ENCODE results near the gene SYNE1.

The SYNE1 gene

DNA sequence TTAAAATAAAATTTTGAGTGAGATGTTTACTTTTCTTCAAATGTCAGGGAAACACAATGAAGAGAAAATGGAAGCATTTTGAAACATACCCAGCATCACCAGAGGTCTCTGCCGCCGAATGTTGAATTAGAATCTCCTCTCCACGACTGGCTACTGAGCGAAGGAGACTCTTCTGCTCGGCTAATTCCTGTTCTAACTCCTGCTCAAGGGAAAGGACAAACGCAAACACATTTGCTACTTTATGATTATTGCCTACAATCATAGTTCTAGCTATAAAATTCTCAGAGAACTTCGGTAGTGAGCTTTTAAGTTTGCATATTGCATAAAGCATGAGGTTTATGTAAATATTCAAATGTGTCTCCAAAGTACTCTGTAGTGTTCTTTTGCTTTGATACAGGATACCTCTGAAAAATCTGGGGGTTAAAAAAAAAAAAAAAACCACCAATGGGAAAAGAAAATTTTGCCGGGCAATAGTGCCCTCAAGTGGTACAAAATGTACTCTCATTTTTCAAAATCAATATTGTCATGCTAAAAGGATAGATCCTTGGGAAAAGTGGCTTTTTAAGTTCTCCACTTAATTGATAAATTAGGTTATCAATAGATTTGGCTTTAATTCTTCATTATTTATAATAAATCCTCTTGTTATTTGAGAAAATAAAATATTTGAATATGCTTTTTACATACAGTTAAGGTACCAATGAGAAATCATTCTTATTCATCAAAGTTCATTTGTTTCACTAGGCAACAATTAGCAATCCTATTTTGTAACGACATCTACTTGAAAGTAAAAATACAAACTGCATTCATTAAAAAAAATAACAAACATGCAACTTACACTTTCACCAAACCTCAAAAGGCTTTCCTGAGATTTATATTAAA, 369.0 kb downstream of the SYNE1 start:
- DNase-seq: peak; percentile 20

DNA sequence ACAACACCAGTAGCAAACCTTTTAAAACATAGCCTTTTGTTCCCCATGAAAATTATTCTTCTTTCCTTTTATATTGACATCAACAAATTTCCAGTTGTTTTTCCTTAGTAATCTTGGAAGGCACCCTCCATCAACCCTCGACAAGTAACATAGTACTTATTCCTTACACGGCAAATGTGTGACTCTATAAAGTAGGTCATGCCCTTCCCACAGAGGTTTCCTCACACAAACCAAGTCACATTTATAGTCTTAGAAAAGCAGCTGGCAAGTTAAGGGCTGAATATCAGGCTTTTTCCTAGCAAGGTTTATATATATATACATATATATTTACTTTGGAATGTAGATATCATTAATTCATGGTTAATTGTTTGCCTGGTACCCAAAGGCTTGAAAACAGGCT, 371.5 kb downstream of the SYNE1 start:
- no peak for DNase-seq

DNA sequence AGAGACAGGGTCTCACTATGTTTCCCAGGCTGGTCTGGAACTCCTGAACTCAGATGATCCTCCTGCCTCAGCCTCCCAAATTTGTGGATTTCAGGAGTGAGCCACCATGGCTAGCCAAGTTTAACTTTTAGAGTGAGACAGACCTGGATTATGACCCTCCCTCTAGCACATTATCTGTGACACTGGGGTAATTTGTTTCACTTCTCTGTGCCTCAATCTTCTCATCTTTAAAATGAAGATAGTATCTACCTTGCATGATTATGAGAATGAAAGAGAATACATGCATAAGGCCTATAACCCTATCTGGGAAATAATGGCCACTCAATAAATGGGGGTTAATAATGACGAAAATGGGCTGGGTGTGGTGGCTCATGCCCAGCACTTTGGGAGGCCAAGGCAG, 373.6 kb downstream of the SYNE1 start:
- DNase-seq: no peak

DNA sequence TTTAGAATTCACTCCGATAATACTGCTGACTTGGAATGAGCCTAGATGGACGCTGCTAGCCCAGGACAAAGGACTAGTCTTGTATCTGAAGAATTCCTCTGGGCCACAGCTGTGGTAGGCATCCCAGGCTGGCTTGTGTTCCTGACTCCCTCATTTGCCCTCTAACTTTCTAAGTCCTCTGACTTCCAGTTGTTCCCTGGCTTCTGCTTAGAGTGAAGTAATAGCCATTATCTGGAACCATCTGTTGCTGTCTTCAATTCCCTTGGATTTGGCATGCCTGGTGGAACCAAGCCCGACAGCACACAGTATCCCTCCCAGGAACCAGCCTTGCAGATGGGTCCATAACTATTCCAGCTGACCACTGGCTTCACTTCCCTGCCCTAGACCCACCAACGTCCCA, 376.0 kb downstream of the SYNE1 start:
- no peak for DNase-seq

DNA sequence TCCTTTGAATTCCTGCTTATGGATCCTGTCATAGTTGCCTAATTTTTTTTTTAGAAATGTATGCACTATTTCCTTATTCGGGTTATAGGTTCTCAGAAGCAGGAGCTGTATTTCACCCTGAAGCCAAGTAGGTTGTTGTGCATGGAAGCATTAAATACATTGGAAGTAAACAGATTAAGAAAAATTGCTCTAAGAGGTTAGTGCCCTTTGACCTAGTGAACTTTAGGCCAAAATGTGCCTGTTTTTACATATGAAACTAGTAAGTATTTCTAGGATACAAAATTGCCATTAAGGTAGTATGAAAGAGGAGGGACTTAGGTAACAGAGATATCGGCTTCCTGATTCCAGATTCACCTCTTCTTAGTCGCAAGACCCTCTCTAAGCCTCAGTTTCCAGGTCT, 377.9 kb downstream of the SYNE1 start:
- DNase-seq: no peak

DNA sequence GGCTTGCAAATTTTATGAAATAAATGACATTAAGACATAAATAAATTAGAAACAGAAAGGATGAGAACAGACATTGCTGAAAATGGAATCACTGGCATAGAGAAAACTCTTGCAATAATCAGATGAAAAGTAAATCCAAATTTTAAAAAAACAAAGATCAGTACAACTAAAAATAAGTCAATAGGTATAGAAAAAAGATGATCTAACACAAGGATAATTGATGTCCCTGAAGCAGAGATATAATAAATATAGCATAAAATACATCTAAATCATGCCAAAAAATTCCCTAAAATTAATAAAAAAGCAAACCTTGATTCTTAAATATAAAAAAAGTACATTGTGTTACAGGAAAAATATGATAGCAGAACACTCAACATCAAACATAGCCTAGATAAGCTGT, 379.6 kb downstream of the SYNE1 start:
- no peak for DNase-seq

DNA sequence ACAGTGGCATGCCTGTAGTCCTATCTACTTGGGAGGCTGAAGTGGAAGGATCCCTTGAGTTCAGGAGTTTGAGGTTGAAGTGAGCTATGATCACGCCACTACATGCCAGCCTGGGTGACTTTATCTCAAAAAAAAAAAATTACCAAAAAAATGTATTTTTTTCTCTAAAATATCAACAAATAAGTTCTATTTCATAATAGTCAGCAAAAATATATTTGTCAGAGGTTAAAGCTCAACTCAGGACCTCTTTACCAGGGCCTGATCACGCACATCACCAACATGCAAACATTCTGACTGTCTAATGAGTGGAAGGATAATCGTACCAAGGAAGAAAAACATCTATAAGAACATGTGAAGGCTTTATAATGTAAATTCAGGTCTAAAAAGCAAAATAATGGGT, 387.0 kb downstream of the SYNE1 start:
- DNase-seq: no peak

DNA sequence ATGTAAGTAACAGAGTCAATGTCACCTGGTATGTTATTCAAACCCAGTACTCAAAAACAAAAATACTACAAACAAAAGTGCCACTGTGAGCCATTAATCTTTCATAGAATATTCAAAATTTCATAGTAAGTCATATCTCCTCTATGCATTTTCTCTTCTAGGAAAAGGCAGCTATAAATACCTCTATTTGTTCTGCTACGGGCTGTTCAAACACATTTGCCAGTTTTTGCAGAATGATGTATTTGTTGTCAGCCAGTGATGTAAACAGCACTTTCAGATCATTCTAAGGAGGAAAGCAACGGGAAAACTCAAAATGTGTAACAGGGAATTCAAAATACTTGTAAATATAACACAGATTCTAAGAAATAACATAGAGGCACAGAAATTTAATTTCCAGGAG, 388.2 kb downstream of the SYNE1 start:
- DNase-seq: no peak

DNA sequence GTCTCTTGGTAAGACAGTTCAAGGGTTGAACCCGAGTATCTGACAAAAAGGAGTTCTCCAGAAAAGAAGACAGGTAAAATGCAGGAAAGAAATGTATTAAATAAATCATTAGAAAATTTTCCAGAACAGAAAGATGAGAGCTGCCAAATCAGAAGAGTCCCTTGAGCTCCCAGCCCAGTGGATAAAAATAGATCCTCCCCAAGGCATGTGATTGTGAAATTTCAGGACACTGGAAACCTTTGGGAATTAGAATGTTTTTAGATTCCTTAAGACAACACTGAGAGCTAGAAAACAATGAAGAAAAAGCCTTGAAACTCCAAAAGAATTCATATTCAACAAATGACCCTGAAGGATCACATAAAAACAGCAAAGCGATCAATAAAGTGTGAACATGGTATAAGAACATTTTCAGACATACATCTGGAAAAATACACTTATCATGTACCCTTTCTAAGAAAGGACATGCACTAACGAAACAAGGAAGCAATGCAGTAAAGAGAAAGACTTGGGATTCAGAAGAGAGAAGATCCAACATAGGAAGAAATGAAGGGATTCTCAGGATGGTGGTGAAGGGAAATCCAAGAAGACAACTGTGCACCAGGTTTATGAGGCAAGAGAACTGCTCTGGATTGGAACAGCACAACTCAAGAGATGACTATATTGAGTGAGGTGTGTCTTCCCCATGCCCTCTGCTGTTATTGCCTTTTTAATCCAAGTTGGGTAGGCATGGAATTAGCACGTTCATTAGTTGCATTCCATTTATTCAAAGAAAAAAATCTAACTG, 390.4 kb downstream of the SYNE1 start:
- DNase-seq: no peak

DNA sequence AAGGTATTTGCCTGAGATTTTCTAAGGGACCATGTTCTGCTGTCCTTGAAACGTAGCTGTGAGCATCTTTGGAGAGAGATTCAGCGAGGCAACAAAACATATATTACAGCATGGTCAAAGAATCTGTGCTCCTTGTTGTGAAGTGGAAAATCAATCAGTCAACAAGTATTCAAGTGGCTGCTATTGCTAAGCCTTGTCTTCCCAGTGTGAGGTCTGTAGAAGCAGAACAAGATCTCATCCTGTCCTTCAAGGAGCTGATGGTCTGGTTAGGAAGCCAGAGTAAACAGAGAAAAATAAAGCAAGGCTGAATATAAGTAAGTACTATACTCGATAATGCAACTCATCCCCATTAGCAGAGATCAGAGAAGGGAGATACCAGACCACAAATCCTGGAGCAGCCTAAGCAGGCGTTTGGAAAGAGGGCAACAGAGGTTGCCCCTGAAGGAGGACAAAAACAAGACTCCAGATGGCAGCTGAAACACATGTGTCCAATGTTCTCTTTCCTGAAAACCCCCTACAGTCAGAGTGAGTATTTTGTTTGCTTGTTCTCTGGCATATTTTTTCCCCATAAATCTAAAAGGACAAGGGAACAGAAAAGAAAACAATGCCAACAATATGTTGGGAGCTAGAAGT, 392.0 kb downstream of the SYNE1 start:
- no peak for DNase-seq

DNA sequence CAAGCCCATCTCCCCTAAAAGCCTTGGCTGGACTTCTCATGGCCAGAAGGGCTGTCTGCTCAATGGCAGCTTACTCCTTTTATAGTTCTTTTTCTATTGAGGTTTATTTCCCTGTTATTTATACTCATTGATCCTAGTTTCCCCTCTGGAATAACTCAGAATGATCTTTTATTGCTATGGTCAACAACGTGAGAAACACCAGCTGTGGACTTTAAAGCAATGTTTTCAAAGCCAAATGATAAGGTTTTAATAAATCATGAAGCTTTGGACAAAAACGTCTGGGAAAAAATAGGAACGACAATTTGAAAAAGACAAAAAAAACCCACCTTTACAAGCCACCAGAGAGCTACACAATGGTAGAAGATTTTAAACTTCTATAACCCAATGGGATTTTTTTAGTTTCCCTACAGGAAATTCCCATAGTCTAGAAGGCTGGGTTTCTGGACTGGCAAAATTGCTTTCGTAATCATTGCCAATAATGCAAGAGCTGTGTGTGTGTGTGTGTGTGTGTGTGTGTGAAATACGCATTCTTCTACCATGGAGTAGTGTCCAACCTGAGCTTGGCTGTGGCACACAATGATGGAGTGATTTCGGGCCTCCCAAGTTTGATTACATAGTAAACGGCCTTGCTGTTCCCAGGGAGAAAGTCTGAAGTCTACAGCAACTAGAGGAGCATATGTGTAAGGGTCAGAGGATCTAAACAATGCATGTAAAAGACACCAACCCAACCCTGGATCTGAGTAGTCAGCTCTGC, 396.0 kb downstream of the SYNE1 start:
- DNase-seq: no peak

DNA sequence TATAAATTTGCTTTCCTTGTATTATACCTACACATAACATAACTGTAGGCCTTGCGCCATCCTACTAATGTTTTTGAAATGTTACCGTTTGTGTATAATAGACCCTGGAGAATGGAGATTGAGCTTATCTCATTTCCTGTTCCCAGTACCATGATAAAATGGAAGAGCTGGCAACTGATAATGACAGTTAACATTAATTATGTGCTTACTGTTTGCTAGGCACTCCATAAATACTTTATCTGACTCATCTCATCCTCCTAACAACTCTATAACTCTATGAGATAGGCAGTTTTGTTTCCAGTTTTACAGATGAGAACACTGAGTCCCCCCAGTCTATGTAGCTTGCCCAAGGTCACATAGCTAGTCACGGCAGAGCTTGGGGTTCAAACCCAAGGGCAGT, 396.7 kb downstream of the SYNE1 start:
- DNase-seq: no peak

DNA sequence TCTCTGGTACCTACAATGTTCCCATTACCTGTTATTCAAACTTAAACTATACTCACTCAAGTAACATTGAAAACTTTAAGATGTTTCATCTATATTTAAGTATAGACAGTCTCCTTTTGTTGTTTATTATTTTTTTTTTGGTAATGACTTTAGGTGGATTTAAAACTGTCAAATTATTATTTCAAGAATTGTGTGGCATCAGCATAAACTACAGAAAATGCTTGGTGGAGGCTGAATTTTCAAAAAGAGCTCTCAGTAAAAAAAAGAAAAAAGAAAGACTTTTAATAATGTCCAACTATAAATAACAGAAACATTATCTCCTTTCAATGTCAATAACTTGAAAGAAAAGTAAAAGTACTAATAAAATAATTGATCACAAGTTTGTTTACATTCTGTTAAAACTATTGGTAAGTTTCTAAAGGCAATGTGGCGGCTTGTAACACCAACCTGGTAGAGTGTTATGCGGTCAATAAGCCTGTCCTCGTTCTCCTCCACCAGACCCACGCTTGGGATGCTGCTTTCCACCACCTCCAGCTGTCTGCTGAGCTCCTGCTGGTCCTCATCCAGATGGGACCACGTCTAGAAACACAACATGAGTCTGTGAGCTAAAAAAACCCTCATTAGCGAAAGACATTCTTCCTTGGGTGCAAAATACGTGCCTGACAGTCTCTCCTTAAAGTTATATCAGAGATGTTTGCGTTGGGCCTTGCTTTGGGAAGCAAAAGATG, 400.6 kb downstream of the SYNE1 start:
- DNase-seq: no peak

DNA sequence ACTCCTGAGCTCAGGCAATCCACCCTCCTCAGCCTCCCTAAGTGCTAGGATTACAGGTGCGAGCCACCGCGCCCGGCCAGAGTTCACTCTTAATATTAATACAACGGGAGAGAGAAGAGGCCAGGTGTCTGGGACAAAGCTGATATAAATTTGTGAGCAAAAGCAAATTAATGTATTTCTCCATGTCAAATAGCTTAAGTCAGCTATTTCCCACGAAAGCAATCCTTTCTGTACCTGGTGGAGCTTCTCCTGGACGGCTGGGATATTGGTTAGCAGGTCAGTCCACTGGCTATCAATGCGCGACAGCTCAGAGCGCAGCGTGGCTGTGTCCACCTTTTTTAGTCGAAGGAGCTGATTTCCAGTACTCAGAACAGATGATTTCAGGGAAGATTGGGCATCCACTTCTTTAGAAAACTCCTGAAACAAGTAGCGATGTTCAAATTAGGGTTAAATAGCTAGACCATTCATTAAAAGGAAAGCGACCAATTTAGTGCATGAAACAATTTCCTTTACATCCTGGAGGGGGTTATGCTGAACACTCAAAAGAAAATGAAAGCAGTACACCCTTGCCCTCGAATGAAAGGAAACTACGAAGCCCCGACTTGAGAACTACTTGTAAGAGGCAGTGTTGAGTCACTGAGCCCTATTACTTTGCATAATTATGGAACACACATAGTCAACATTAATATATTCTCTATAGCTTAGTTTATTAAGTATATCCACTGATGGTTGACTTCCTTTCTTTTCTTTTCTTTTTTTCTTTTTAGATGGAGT, 403.4 kb downstream of the SYNE1 start:
- no peak for DNase-seq

DNA sequence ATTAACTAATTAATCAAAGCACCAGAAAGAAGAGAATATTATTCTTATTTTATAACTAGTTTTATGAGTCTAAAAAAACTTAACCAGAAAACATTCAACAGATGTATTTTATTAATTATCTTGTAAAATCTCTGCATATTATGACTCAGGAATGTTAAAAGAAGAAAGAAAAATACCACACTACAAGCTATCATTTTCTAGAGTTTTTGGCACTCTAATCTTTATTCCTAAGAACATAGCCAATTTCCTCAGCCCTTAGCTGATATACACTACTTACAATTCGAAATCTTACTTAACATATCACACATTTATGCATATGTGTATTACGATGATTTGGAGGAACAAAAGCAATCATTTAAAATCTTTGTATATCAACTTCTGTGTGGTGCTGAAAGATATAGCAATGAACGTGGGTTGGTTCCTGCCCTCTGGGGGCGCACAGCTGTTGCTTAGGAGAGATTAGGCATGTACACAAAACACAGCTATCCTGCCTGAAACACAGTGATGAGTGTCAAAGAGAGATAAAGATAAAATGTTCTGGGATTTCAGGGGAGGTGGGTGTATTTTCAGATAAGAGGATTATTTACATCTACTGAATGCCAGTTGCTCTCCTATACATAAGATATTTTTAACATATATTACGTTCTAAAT, 404.5 kb downstream of the SYNE1 start:
- no peak for DNase-seq

DNA sequence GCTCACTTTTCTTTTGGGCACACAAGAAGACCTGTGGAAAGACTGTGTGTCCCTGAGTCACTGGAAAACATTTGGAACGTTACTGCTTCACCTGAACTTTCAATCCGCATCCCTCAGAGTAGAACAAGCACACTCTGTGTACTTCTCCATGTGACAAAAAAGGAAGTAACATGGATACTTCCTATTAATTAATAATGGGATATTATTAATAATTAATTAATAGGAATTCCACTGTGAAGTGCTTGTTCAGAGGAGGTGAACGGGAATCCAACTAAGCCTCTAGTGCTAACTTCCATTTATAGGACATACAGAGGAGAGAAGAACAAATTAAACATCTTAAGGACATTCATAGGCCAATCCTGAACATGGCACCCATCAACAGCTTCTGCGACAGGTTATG, 407.8 kb downstream of the SYNE1 start:
- DNase-seq: no peak

DNA sequence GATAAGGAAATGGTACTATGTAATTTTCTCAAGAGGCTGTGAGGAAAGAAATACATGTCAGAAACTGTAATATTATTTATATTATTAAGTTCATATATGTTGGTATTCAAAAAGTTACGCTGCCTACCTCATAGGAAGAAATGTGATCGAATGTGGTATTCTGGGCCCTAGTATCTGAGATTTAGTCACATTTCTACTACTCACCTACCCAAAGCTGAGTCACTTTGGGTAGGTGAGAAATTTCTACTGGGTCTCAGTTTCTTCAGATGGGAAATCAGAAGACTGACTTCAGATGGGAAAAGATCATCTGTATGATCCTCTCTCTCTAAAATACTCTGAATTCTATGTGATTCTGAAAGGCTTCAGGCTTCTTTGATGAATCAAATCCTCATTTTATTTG, 411.0 kb downstream of the SYNE1 start:
- no peak for DNase-seq

DNA sequence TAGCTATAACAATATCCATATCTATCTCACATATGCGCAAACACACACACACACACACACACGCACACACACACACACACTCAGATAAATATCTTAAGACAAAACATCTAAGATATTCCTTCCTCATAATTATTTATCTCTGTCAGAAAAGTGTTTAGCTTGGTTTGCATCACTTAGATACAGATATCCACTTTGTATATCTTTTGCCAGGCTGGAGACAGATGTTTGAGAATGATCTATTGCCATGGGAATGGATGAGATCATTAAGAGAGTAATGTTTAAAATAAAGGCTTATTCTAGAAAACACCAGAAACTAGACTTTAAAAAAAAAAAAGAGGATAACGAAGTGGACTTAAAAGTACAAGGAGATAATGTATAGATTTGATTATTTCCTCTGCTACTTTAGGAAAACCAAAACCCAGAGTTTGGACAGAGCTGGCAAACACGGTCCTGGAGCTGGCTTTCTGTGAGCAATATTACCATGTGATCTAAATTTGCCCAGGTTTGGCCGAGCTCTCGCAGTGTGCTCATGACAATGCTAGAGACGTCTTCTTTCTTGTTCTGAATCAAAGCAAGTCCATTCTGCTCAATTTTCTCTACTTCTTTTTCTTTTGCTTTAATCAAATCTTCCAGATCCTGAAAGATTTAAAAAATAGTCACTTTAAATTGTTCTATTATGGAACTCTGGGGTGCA, 411.8 kb downstream of the SYNE1 start:
- DNase-seq: no peak

DNA sequence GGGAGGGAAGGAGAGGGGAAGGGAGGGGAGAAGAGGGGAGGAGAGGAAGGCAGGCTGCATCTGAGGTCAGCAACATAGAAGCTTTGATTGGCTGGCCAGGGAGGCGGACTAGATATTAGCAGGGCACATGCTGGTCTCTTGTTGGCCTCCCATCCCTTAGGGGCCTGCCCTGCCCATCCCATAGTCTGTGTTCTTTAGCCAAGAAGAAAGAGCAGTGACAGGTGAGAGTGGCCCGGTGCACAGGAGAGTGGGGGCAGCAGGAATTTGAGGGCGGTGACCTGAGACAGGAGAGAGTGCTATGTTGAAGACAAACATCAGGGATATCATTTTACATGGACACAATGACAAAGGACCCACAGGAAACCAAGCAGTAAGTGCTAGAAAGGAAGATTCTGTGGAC, 413.5 kb downstream of the SYNE1 start:
- no peak for DNase-seq

All from NCI-H1436 (cell line).